Brain microvascular endothelial cell (primary cell): ENCODE measurements around the gene PKM.

Experiments
- DNase-seq: peaks from one replicate; pipeline ENCODE4 v3.0.0-alpha.2; 2020
- H3K27ac ChIP-seq: fragments of 250-450 bp; sonication (Bioruptor Pico); 2 replicates; pipeline ENCODE4 v1.5.1; 2020; ENCODE audit warnings: mild to moderate bottlenecking, moderate library complexity
- H3K27me3 ChIP-seq: fragments of 250-450 bp; sonication (Bioruptor Pico); replicated peaks from 2 replicates; pipeline ENCODE4 v1.5.1; 2020; ENCODE audit warnings: mild to moderate bottlenecking
- H3K36me3 ChIP-seq: fragments of 250-450 bp; sonication (Bioruptor Pico); replicated peaks from 2 replicates; pipeline ENCODE4 v1.5.1; 2020; ENCODE audit warnings: mild to moderate bottlenecking
- H3K4me3 ChIP-seq: 2 replicates; pipeline ENCODE4 v1.5.1; 2011; ENCODE audit warnings: low read depth, mild to moderate bottlenecking, control low read depth, low read length, moderate library complexity
- CTCF ChIP-seq: IDR thresholded peaks from 2 replicates; pipeline ENCODE4 v1.5.1; 2011; ENCODE audit warnings: low read depth, mild to moderate bottlenecking, moderate library complexity, low read length, control low read depth, inconsistent platforms; ENCODE audit errors: missing control alignments
- in situ Hi-C: cut with HindIII; loops from 2 replicates; pipeline ENCODE4 v1.10.0; 2017; ENCODE audit warnings: low sequenced_read_pairs, low pct_ligation_motif_present

Gene PKM

GRCh38 chr15:72227192-72227586 is 3.8 kb downstream of the PKM start:
- Histone ChIP-seq H3K27ac (peak overlapping the region; percentile 90), H3K36me3 (peaks cover 23% of the 10 kb centered on the region), H3K27me3 (no peaks in the 10 kb centered on the region), H3K4me3 (peak overlapping the region; percentile 90)
- in situ Hi-C loops: no loop called here
- TF ChIP-seq CTCF: no peak
- peak; percentile 73 for DNase-seq

DNA sequence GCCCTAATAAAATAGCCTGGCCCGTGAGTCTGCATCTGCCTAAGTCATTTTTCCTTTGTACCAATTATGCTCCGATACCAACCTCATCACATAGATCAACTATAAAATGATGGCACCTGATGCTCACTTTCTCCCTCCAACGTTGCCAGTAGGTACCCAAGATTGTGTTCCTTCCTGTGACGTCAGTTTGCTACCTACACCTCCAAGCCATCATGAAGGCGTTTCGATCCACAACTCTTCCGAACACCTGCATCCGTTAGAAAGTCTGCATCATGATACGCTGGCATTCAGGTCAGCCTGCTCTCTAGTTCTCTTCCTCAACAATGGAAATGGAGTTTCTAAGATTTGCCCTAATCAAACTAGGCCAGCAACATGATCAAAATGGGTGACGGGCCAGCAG is 7.7 kb downstream of the PKM start:
- no peak overlapping the region for H3K4me3 ChIP-seq
- no peak for DNase-seq
- no peak for TF ChIP-seq CTCF
- in situ Hi-C loops: no loop called here
- peaks cover 48% of the 10 kb centered on the region for H3K36me3 ChIP-seq
- H3K27ac ChIP-seq: no peak overlapping the region
- H3K27me3 ChIP-seq: no peaks in the 10 kb centered on the region

GRCh38 chr15:72222393-72222792 is 8.6 kb downstream of the PKM start:
- H3K27ac ChIP-seq: no peak overlapping the region
- in situ Hi-C loops: no loop called here
- no peak for TF ChIP-seq CTCF
- no peak for DNase-seq
- H3K36me3 ChIP-seq: peaks cover 57% of the 10 kb centered on the region
- no peak overlapping the region for H3K4me3 ChIP-seq
- H3K27me3 ChIP-seq: no peaks in the 10 kb centered on the region

DNA sequence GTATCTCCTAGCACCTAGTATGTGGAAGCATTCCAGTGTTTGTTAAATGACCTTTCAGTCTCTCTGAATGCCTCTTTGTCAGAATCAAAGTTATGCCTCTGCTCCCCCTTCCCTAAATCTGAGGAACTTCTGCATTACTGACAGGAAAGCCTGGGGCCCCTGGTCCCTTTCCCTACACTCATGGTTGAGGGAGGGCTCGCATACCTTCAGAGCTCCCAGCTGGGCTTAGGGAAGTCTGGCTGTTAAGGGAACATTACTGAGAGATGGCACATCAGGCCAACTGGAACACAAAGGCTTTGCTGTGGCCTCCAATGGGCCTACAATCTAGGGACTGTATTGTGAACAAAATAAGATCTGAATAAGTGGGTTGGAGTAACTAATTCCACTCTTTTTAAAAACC is 10.3 kb downstream of the PKM start:
- peaks cover 74% of the 10 kb centered on the region for H3K36me3 ChIP-seq
- no peaks in the 10 kb centered on the region for H3K27me3 ChIP-seq
- DNase-seq: no peak
- no peak overlapping the region for H3K4me3 ChIP-seq
- no peak for TF ChIP-seq CTCF
- in situ Hi-C loops: no loop called here
- no peak overlapping the region for H3K27ac ChIP-seq

- in situ Hi-C loops: no loop called here
- DNase-seq: no peak
- Histone ChIP-seq H3K4me3 (no peak overlapping the region), H3K36me3 (peaks cover 92% of the 10 kb centered on the region), H3K27me3 (no peaks in the 10 kb centered on the region), H3K27ac (no peak overlapping the region)
- TF ChIP-seq CTCF: no peak
Observed at GRCh38 chr15:72217216-72217615, 13.8 kb downstream of the PKM start.

GRCh38 chr15:72216079-72216478 is 14.9 kb downstream of the PKM start:
- no peak for DNase-seq
- Histone ChIP-seq H3K27ac (no peak overlapping the region), H3K27me3 (no peaks in the 10 kb centered on the region), H3K4me3 (no peak overlapping the region), H3K36me3 (peaks cover 100% of the 10 kb centered on the region)
- TF ChIP-seq CTCF: no peak
- in situ Hi-C loops: no loop called here
